ENCODE data around the gene GLRX2. TPM values are rescaled to one million over a fixed set of nuclear protein-coding genes. Genes with fewer than 3 reads are reported as not detected.

GLRX2 gene
- total RNA-seq, 1 donor from 2014 or later = 1.9 TPM

DNA sequence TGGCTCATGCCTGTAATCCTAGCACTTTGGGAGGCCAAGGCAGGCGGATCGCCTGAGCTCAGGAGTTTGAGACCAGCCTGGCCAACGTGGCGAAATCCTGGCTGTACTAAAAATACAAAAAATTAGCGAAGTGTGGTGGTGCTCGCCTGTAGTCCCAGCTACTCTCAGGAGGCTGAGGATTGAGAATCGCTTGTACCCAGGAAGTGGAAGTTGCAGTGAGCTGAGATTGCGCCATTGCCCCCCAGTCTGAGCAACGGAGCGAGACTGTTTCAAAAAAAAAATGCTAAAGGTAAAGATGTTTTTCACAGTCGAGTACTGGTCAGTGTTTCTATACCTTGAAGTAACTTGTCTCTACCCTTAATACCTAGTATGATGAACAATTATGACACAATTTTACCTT lies 11.1 kb downstream of the GLRX2 start:
- TF ChIP-seq, protein P1, sequence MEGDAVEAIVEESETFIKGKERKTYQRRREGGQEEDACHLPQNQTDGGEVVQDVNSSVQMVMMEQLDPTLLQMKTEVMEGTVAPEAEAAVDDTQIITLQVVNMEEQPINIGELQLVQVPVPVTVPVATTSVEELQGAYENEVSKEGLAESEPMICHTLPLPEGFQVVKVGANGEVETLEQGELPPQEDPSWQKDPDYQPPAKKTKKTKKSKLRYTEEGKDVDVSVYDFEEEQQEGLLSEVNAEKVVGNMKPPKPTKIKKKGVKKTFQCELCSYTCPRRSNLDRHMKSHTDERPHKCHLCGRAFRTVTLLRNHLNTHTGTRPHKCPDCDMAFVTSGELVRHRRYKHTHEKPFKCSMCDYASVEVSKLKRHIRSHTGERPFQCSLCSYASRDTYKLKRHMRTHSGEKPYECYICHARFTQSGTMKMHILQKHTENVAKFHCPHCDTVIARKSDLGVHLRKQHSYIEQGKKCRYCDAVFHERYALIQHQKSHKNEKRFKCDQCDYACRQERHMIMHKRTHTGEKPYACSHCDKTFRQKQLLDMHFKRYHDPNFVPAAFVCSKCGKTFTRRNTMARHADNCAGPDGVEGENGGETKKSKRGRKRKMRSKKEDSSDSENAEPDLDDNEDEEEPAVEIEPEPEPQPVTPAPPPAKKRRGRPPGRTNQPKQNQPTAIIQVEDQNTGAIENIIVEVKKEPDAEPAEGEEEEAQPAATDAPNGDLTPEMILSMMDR (IDR thresholded peaks at IDR 0.05) = no peak
- TF ChIP-seq EZH2 (IDR thresholded peaks at IDR 0.05) (no peak), EZH2phosphoT487 (IDR thresholded peaks at IDR 0.05) (no peak)
- no peaks in the 10 kb centered on the region for H3K9me3 ChIP-seq (ENCODE audit: low read depth)
- H3K27ac Mint-ChIP-seq = no peak overlapping the region
- no peaks in the 10 kb centered on the region for H3K9me3 Mint-ChIP-seq
- no peak overlapping the region for H3K4me3 Mint-ChIP-seq
- no peak overlapping the region for H3K9ac ChIP-seq
- no peak for DNase-seq (ENCODE audit: low spot score)
- H3K36me3 ChIP-seq = peaks cover 11% of the 10 kb centered on the region
- no peaks in the 10 kb centered on the region for H3K79me2 ChIP-seq (ENCODE audit: low read depth)
- no peak overlapping the region for H3K4me2 ChIP-seq
- no peaks in the 10 kb centered on the region for H3K27me3 ChIP-seq
- no peaks in the 10 kb centered on the region for H3F3A ChIP-seq (ENCODE audit: low read depth)
- no peaks in the 10 kb centered on the region for H3K27me3 Mint-ChIP-seq (ENCODE audit: insufficient read depth, low read depth)
- peaks cover 1% of the 10 kb centered on the region for H3K36me3 Mint-ChIP-seq
- H3K4me3 ChIP-seq = no peak overlapping the region
- no peak overlapping the region for H3K27ac ChIP-seq
- no peaks in the 10 kb centered on the region for H4K20me1 ChIP-seq (ENCODE audit: low read depth)
- H2AFZ ChIP-seq (replicated peaks) = no peak overlapping the region
- no peaks in the 10 kb centered on the region for H3K4me1 Mint-ChIP-seq
- H3K4me1 ChIP-seq = no peaks in the 10 kb centered on the region

DNA sequence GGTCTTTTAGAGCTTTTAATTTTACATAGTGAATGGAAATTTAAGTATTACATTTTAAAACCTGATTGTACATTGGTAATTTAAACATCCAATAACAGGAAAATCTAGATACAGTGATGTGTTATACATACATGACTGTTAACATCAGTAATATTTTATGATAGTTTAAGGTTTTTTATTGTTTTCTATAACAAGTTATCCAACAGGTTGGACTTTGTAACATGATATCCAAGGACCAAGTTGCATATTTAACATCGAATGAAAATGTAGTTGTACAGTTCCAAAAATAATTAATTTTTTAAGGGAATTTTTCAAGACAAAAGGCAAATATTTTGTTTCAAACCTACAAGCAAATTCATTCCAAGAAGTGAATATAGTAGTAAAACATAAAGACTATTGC lies 14.3 kb downstream of the GLRX2 start:
- no peak overlapping the region for H3K9ac ChIP-seq
- Mint-ChIP-seq H3K4me3 (no peak overlapping the region), H3K27ac (no peak overlapping the region), H3K4me1 (no peaks in the 10 kb centered on the region), H3K27me3 (ENCODE audit: insufficient read depth, low read depth) (no peaks in the 10 kb centered on the region), H3K9me3 (no peaks in the 10 kb centered on the region), H3K36me3 (no peaks in the 10 kb centered on the region)
- no peak overlapping the region for H2AFZ ChIP-seq (replicated peaks)
- H3K4me3 ChIP-seq = no peak overlapping the region
- TF ChIP-seq, protein P1 (IDR thresholded peaks at IDR 0.05) = no peak
- TF ChIP-seq EZH2 (IDR thresholded peaks at IDR 0.05) = no peak
- TF ChIP-seq EZH2phosphoT487 (IDR thresholded peaks at IDR 0.05) = no peak
- no peaks in the 10 kb centered on the region for H3K79me2 ChIP-seq (ENCODE audit: low read depth)
- no peaks in the 10 kb centered on the region for H3K27me3 ChIP-seq
- no peak overlapping the region for H3K4me2 ChIP-seq
- no peaks in the 10 kb centered on the region for H4K20me1 ChIP-seq (ENCODE audit: low read depth)
- peaks cover 5% of the 10 kb centered on the region for H3K36me3 ChIP-seq
- no peaks in the 10 kb centered on the region for H3F3A ChIP-seq (ENCODE audit: low read depth)
- no peaks in the 10 kb centered on the region for H3K9me3 ChIP-seq (ENCODE audit: low read depth)
- H3K27ac ChIP-seq = no peak overlapping the region
- H3K4me1 ChIP-seq = no peaks in the 10 kb centered on the region
- DNase-seq (ENCODE audit: low spot score) = no peak

DNA sequence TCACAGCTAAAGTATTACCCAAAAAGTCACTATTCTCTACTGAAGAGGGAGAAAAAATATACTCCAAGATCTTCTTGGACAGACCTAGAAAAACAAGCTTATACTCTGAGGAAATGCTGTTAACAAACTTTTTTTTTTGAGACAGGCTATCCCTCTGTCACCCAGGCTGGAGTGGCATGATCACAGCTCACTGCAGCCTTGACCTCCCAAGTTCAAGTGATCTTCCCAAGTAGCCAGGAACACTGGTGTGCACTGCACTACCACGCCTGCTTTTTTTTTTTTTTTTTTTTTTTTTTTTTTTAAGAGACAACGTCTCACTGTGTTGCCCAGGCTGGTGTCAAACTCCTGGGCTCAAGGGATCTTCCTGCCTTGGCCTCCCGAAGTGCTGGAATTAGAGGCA lies 17.3 kb downstream of the GLRX2 start:
- no peak overlapping the region for H3K4me3 Mint-ChIP-seq
- no peaks in the 10 kb centered on the region for H3K4me1 Mint-ChIP-seq
- H3K79me2 ChIP-seq (ENCODE audit: low read depth) = no peaks in the 10 kb centered on the region
- no peaks in the 10 kb centered on the region for H3K27me3 ChIP-seq
- TF ChIP-seq EZH2phosphoT487 (IDR thresholded peaks at IDR 0.05) = no peak
- TF ChIP-seq, protein P1 (IDR thresholded peaks at IDR 0.05) = no peak
- TF ChIP-seq EZH2 (IDR thresholded peaks at IDR 0.05) = no peak
- H2AFZ ChIP-seq (replicated peaks) = no peak overlapping the region
- H3K4me3 ChIP-seq = no peak overlapping the region
- H3K36me3 ChIP-seq = peaks cover 25% of the 10 kb centered on the region
- H3K9me3 ChIP-seq (ENCODE audit: low read depth) = no peaks in the 10 kb centered on the region
- H4K20me1 ChIP-seq (ENCODE audit: low read depth) = no peaks in the 10 kb centered on the region
- no peaks in the 10 kb centered on the region for H3K9me3 Mint-ChIP-seq
- no peaks in the 10 kb centered on the region for H3K27me3 Mint-ChIP-seq (ENCODE audit: insufficient read depth, low read depth)
- DNase-seq (ENCODE audit: low spot score) = no peak
- H3K9ac ChIP-seq = no peak overlapping the region
- H3K27ac Mint-ChIP-seq = no peak overlapping the region
- H3F3A ChIP-seq (ENCODE audit: low read depth) = no peaks in the 10 kb centered on the region
- no peak overlapping the region for H3K4me2 ChIP-seq
- no peak overlapping the region for H3K27ac ChIP-seq
- H3K4me1 ChIP-seq = no peaks in the 10 kb centered on the region
- peaks cover 9% of the 10 kb centered on the region for H3K36me3 Mint-ChIP-seq
